Activated CD4-positive, alpha-beta T cell treated with anti-CD3 and anti-CD28 coated beads for 48 hours (primary cell): ENCODE measurements around the gene R3HDM2.

Experiments used
- DNase-seq: peaks from one replicate; pipeline ENCODE4 v3.0.0-alpha.2; 2020

Gene R3HDM2

DNA sequence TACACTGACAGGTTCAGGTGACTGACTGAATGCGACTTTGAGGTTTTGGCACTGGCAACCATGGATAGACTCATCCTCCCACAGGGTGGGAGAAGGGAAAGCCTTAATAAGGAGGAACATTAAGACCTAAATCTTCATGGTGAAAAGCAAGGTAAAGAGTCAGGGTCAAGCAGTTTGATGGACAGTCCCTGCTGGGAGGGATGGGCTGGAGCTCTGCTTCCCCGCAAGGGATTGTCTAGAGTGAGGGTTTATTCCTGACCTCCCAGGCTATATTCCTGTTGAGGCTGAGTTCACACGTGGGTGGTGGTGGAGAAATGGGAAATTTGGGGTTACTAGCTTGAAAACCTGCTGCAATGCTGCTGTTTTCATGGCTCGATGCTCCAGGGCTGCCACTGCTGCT, 170.5 kb downstream of the R3HDM2 start:
- no peak for DNase-seq

DNA sequence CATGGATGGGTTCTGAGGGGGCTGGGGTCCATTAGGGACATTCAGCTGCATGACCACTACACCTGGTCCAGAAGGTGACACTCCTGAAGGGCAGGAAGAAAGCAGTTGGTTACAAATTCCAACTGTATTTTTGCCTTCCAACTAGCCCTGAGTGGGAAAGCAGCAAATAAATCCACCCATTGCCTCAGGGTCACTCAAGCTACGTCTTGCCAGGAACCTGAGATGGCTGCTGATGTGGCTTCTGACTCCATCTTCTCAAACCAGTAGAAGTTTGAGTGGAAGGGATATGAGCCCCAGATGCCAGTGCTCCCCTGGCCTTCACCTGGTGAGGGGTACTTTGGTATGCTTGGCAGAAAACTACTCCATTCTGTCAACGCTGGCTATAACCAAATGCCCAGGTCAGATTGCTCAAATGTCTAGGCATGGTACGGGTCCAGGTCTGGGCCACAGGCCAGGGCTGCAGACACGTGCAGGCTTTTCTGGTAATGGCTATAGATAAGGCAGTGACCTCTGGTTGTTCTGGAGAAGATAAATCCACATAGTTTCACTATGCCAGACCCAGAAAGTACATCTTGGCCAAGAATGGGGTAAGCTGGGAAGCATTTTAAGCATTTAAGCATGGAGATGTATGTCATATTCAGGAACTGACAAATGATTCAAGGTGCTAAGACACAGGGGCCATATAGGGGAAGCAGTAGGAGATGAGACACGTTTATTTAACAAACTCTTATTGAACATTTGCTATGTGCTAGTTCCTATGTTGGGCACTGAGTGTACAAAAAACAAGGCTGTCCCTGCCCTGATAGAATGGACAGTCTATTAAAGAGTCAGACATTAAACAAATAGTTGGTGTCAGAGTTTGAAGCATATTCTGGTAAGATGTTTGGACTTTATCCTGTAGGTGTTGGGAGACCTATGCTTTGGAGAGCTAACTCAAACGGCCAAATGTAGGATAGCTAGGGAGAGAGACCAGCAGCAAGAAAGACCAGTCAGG, 171.6 kb downstream of the R3HDM2 start:
- DNase-seq, result no peak

DNA sequence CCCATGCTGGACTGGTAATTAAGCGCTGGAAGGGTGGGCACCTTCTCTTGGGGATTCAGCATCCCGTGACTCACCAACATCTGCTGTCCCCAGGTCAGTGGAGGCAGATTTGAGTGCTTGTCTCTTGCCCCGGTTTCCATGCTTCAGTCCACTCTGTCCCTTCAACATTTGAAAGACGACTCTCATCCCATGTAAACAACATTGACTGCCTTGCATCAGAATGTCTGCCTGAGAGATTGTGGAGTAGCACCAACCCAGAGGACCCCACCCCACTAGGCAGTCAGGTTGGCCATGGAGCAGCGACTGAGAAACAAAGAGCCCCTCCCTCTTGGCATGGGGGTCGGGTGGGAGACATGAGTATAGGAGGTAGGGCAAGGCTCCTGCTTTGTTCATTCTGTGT, 174.9 kb downstream of the R3HDM2 start:
- no peak for DNase-seq

DNA sequence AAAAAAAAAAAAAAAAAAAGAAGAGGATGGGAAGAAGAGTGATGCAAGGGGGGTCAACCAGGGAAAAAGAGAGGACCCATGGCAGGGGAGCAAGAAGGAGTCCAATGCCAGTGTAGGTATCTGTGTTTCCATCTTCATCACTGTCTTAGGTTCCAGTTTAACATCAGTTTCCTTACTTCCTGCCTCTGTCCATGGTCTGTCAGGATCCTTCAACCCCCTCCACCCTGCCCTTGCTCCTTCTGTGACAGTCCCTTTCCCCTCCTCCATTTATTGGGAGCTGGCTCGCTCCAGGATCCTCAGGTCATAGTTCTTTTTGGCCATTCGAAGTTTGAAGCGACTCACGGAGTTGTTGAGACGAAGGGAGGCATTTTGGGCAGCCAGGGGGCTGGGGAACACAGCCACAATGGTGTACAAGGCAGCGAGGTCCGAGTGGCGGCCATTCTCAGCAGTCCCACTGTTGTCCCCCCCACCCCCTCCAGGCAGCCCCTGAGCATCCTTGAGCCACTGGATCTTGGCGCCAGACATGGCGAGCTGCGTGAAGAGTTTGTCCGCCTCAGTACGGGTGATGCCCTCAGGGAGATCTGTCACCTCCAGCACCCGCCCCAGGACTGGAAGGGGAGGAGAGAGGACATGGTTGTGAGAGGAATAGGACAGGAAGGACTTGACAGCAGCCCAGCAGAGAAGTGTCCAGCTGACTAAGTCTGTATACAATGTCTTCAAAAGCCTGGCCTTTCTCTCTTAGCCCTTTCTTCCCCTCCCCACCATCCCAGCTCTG, 176.2 kb downstream of the R3HDM2 start:
- DNase-seq, result no peak

DNA sequence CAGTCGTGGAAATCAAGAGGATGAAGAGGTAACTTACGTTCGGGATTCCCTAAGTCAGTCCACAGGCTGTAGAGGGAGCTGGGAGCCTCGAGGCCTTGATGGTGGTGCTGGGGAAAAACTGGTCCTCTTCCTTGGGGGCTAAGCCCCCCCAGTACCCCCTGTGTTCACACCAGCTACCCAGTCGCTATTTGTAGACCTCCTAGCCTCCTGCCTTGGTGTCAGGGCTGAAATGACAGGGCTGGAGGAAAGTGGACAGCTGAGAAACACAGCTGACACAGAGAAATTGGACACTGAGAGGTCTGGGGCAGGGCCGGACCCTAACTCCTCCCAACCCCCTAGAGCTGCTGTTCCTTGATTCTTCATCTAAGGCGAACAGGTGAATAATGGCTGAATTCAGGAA, 179.9 kb downstream of the R3HDM2 start, which contains the start of gene STAC3:
Gene STAC3 (minus strand): TSS at position 232 of the 400 bp plus-strand sequence. CDS start 1,551 bp downstream, outside the sequence.
- no peak for DNase-seq

- DNase-seq, result no peak
These were observed 180.3 kb downstream of the R3HDM2 start for GRCh38 chr12:57250541-57250940.

DNA sequence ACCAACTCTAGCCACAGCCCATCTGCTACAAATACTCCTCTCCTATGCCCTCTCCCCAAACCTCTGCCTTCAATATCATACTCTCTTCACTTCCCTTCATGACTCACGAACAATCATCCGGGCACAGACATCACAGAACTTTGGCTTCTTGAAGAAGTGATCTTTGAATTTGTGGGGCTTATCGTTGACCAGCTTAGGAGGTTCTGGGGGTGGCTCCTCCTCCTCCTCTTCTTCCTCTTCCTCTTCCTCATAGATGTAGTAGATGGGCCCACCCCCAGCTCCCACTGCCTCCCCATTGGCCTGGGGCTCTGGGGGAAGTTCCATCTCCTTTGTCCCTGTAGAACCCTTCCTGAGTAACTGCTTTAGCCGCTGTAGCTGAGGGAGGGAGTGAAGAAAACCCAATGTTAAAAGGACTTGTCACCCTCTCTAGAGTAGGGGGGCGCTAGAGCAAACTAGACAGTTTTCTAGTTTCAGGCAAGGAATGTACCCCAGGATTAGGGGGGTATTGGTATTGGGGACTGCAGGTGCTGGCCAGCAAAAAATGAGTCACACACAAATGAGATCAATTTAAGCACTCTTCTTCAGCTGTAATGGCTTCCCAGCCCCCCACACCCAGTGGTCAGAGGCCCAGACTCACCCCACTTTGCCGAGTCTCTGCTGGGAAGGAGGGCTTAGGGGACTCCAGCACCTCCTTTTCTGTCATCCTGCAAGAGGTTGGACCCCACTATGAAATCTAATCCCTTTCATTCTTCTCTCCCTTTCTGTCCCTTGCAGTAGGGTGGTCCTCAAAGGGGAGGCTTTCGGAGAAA, 181.7 kb downstream of the R3HDM2 start:
- DNase-seq, result no peak

- DNase-seq, result no peak
These were observed 183.8 kb downstream of the R3HDM2 start for GRCh38 chr12:57247041-57247440.

DNA sequence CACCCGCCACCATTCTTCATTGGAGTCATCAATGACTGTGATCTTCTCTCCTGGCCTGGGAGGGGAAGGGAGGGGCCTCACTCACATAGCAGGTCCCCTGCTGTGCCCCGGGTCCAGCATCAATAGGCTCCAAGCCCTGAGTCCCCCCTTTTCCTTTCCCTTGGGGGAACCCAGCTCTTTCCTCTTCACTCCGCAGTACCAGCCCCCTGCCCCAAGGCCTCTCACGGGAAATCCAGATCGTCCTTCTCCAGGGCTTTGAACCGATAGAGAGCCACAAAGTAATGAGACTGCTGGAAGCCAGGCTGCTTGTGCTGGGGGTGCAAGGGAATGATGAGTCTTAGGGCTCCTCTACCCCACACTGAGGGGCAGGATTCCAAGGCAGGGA, 186.5 kb downstream of the R3HDM2 start:
- no peak for DNase-seq

GRCh38 chr12:57243521-57244311, 187.1 kb downstream of the R3HDM2 start:
- DNase-seq, result peak; percentile 91

DNA sequence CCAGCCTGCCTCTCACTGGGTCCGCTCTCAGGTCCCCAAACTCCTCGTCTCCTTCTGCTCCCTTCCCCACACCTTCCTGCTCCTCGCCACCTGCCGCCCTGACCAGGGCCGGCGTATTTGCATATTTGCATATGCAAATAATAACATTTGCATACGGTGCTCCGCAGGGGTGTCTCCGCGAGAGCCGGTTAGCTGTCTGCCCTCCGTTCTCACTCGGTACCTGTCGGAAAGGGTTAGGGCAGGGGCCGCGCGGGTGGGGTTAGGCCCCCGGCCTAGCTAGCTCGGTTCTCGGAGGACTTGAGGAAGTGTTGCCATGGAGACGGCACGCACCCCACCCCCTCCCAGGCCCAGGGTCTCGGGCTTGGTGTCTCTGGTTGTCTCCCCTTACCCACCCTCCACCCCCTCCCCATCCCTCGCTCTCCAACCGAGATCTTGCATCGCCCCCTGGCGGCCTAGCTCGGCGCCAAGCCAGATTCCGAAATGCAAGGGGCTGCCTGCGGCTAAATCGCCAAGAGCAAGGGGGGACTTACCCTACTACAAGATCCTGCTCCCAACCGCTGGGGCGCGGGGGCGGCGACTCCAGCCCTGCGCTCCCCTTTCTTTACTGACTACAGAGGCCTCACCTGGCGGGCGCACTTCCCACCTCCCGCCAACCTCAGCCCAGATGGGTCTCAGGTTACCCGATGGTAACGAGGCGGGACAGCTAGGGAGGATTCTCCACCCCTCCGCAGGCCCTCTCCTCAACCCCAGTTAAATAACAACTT, 188.0 kb downstream of the R3HDM2 start:
- DNase-seq, result peak; percentile 83

GRCh38 chr12:57242329-57242690, 188.5 kb downstream of the R3HDM2 start:
- DNase-seq, result no peak

- no peak for DNase-seq
These were observed 189.2 kb downstream of the R3HDM2 start for GRCh38 chr12:57241402-57242310.

- peak; percentile 55 for DNase-seq
These were observed 189.9 kb downstream of the R3HDM2 start for GRCh38 chr12:57240926-57241401.

DNA sequence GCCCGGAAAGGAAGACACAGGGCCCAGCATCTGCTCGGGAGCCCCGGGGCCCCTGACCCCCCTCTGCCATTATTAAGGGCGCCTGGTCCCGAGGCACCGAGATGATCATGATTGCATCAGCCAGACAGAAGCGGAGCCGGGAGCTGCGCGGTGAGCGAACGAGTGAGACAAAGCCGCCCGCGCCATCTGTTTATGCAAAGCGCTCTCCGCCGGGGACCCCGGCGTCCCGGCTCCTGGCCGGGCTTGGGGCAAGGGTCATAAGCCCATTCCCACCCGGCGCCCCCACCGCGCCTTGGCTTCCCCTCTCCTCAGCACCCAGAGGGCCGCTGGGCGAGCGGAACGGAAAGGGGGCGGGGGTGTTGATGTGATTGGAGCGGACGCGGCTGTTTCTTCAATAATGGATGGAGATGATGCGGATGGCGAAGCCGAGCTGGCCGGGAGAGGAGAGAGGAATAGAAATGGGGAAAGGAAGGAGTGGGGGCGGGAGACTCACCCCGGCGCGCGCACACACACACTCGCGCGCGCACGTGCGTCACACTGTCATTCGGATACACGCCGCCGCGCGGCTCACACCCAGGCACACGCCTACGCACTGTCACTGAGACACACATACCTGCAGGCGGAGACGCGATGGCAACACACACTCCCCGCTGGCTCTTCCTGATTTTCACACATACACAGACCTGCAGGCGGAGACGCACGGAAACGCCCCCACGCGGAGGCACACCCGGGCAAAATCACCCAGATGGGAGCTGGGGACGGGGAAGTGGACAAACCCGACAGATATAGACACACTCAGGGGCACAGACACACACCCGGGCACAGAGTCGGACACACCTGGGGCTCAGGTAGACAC, 190.5 kb downstream of the R3HDM2 start:
- DNase-seq, result peak; percentile 83

GRCh38 chr12:57239587-57240065, 191.2 kb downstream of the R3HDM2 start:
- no peak for DNase-seq

GRCh38 chr12:57238854-57239554, 191.8 kb downstream of the R3HDM2 start:
- peak; percentile 93 for DNase-seq
